HG02938 (cell line): ENCODE results near the gene EYS.
A peak's percentile ranks its signal among the peaks of the same experiment; 100 is the strongest.

Source experiments
- ATAC-seq: cut with Tn5 transposase; IDR thresholded peaks from one replicate; pipeline ENCODE4 v1.9.1; 2021; ENCODE audit warnings: mild to moderate bottlenecking, moderate library complexity; ENCODE audit not compliant: unreplicated experiment

EYS gene

GRCh38 chr6:63716169-63716568 lies 1990.9 kb downstream of the EYS start:
- no peak for ATAC-seq

GRCh38 chr6:63714091-63714490 lies 1992.9 kb downstream of the EYS start:
- ATAC-seq = peak; percentile 53

- ATAC-seq = no peak
Measured at GRCh38 chr6:63713332-63713731, 1993.7 kb downstream of the EYS start.

GRCh38 chr6:63709148-63709547 lies 1997.9 kb downstream of the EYS start:
- ATAC-seq = no peak

GRCh38 chr6:63708631-63709030 lies 1998.4 kb downstream of the EYS start:
- no peak for ATAC-seq

- no peak for ATAC-seq
Measured at GRCh38 chr6:63706630-63707029, 2000.4 kb downstream of the EYS start.

- ATAC-seq = no peak
Measured at GRCh38 chr6:63705707-63706106, 2001.3 kb downstream of the EYS start.

- no peak for ATAC-seq
Measured at GRCh38 chr6:63690221-63690620, 2016.8 kb downstream of the EYS start.

- ATAC-seq = no peak
Measured at GRCh38 chr6:63689421-63689820, 2017.6 kb downstream of the EYS start.

- ATAC-seq = peak; percentile 87
Measured at GRCh38 chr6:63685446-63686379, 2021.3 kb downstream of the EYS start.

- no peak for ATAC-seq
Measured at GRCh38 chr6:63683071-63683603, 2023.9 kb downstream of the EYS start.

- no peak for ATAC-seq
Measured at GRCh38 chr6:63677282-63677681, 2029.7 kb downstream of the EYS start.

- ATAC-seq = no peak
Measured at GRCh38 chr6:63676412-63677114, 2030.5 kb downstream of the EYS start.

GRCh38 chr6:63675138-63675537 lies 2031.9 kb downstream of the EYS start:
- no peak for ATAC-seq

GRCh38 chr6:63674635-63675034 lies 2032.4 kb downstream of the EYS start:
- ATAC-seq = no peak

GRCh38 chr6:63673692-63674091 lies 2033.3 kb downstream of the EYS start:
- ATAC-seq = no peak

- peak; percentile 62 for ATAC-seq
Measured at GRCh38 chr6:63672582-63673129, 2034.4 kb downstream of the EYS start.

- no peak for ATAC-seq
Measured at GRCh38 chr6:63671098-63671754, 2035.8 kb downstream of the EYS start.
